Amniotic stem cell (primary cell): ENCODE data around the gene THAP7.
A peak's percentile ranks its signal among the peaks of the same experiment; 100 is the strongest.

Experiments
- DNase-seq: peaks from one replicate; lab custom pipeline; 2025; lab: John Stamatoyannopoulos, UW

Gene THAP7

GRCh38 chr22:20993304-20994127, 8.4 kb downstream of the THAP7 start:
- no peak for DNase-seq

GRCh38 chr22:20992456-20993303, 9.2 kb downstream of the THAP7 start:
- DNase-seq, result no peak

- no peak for DNase-seq
Measured at GRCh38 chr22:20992056-20992442, 9.9 kb downstream of the THAP7 start.

- no peak for DNase-seq
Measured at GRCh38 chr22:20991252-20992055, 10.5 kb downstream of the THAP7 start.

- DNase-seq, result no peak
Measured at GRCh38 chr22:20990184-20991180, 11.4 kb downstream of the THAP7 start.

- DNase-seq, result no peak
Measured at GRCh38 chr22:20989323-20990138, 12.4 kb downstream of the THAP7 start.

GRCh38 chr22:20988573-20989322, 13.2 kb downstream of the THAP7 start:
- DNase-seq, result no peak

- no peak for DNase-seq
Measured at GRCh38 chr22:20987375-20987774, 14.5 kb downstream of the THAP7 start.

- DNase-seq, result no peak
Measured at GRCh38 chr22:20986365-20986764, 15.6 kb downstream of the THAP7 start.

GRCh38 chr22:20985720-20986119, 16.2 kb downstream of the THAP7 start:
- DNase-seq, result no peak

- DNase-seq, result no peak
Measured at GRCh38 chr22:20983081-20983771, 18.7 kb downstream of the THAP7 start.

- no peak for DNase-seq
Measured at GRCh38 chr22:20982563-20982882, 19.4 kb downstream of the THAP7 start.

GRCh38 chr22:20981787-20982562, 19.9 kb downstream of the THAP7 start, which contains the start of gene LZTR1:
LZTR1 (plus strand) TSS chr22:20982297; CDS start chr22:20982372, 75 bp downstream.
- peak; percentile 88 for DNase-seq

- no peak for DNase-seq
Measured at GRCh38 chr22:20980938-20981722, 20.8 kb downstream of the THAP7 start.

GRCh38 chr22:20980523-20980922, 21.4 kb downstream of the THAP7 start:
- DNase-seq, result no peak

GRCh38 chr22:20979940-20980453, 21.9 kb downstream of the THAP7 start:
- DNase-seq, result no peak

- DNase-seq, result no peak
Measured at GRCh38 chr22:20979243-20979809, 22.6 kb downstream of the THAP7 start.
